ENCODE measurements around the gene CATSPERB. TPM values are rescaled to one million over a fixed set of nuclear protein-coding genes. Genes with fewer than 3 reads are reported as not detected.
"Not testable (repeated sequence)": the region's sequence is repeated elsewhere in the genome, so short reads cannot be mapped to it uniquely, and the experiment has no call there.

Gene CATSPERB
- total and polyA plus RNA-seq, 11 donors = 0.04 to 1.3 (median 0.26) TPM; not detected in 3

- Histone ChIP-seq H3K4me1 (no peaks in the 10 kb centered on the region), H3K27ac (no peak overlapping the region), H3K27me3 (peaks cover 0 to 4% (median 0%) of the 10 kb centered on the region in 9 donors), H3K4me3 (no peak overlapping the region), H3K9me3 (peaks cover 0 to 13% (median 1%) of the 10 kb centered on the region in 12 donors), H3K36me3 (no peaks in the 10 kb centered on the region)
- intact Hi-C loops (cut with DNase I) = no loop called here
- DNase-seq (no peak), ATAC-seq (no peak)
- TF ChIP-seq, protein P1, sequence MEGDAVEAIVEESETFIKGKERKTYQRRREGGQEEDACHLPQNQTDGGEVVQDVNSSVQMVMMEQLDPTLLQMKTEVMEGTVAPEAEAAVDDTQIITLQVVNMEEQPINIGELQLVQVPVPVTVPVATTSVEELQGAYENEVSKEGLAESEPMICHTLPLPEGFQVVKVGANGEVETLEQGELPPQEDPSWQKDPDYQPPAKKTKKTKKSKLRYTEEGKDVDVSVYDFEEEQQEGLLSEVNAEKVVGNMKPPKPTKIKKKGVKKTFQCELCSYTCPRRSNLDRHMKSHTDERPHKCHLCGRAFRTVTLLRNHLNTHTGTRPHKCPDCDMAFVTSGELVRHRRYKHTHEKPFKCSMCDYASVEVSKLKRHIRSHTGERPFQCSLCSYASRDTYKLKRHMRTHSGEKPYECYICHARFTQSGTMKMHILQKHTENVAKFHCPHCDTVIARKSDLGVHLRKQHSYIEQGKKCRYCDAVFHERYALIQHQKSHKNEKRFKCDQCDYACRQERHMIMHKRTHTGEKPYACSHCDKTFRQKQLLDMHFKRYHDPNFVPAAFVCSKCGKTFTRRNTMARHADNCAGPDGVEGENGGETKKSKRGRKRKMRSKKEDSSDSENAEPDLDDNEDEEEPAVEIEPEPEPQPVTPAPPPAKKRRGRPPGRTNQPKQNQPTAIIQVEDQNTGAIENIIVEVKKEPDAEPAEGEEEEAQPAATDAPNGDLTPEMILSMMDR (IDR thresholded peaks at IDR 0.05) = no peak
- no peak for TF ChIP-seq POLR2A (IDR thresholded peaks at IDR 0.05)
These were observed 186.7 kb downstream of the CATSPERB start for GRCh38 chr14:91545204-91545603.

DNA sequence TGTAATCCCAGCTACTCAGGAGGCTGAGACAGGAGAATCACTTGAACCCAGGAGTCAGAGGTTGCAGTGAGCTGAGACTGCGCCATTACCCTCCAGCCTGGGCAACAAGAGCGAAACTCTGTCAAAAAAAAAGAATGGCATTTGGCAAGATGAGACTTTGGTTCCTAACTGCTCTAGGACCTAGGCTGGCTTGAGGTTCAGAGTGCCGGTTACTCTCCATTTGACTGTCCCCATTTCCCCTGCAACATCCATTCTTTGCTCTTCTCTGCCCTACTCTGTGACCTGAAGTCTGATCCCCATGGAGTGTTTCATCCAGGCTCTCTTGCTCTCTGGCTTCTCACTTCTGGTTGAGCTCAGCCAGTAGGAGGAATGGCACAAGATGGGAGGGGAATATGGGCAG, 195.6 kb downstream of the CATSPERB start:
- DNase-seq (no peak), ATAC-seq (no peak)
- peaks cover 0 to 6% (median 0%) of the 10 kb centered on the region in 12 donors for H3K9me3 ChIP-seq
- no peaks in the 10 kb centered on the region for H3K4me1 ChIP-seq
- peaks cover 0 to 23% (median 0%) of the 10 kb centered on the region in 9 donors for H3K27me3 ChIP-seq
- WGBS, 4 donors = 90 to 98% (median 95%) methylated on average over 3 of the region's 3 CpGs
- no peaks in the 10 kb centered on the region for H3K36me3 ChIP-seq
- H3K4me3 ChIP-seq = no peak overlapping the region
- H3K27ac ChIP-seq = no peak overlapping the region
- TF ChIP-seq, protein P1 (IDR thresholded peaks at IDR 0.05) = no peak
- intact Hi-C loops (cut with DNase I) = no loop called here

GRCh38 chr14:91534059-91534458, 197.8 kb downstream of the CATSPERB start:
- H3K4me3 ChIP-seq; intact Hi-C loops (cut with DNase I): not testable (repeated sequence)

GRCh38 chr14:91533623-91534022, 198.3 kb downstream of the CATSPERB start:
- ATAC-seq (no peak), DNase-seq (no peak)
- no peak overlapping the region for H3K4me3 ChIP-seq
- no peaks in the 10 kb centered on the region for H3K9me3 ChIP-seq
- H3K27ac ChIP-seq = no peak overlapping the region
- no peaks in the 10 kb centered on the region for H3K4me1 ChIP-seq
- no peaks in the 10 kb centered on the region for H3K36me3 ChIP-seq
- no peak for TF ChIP-seq POLR2A (IDR thresholded peaks at IDR 0.05)
- TF ChIP-seq, protein P1 (IDR thresholded peaks at IDR 0.05) = no peak
- intact Hi-C loops (cut with DNase I) = no loop called here
- WGBS, 4 donors = 64 to 73% (median 66%) methylated on average over 3 of the region's 3 CpGs
- H3K27me3 ChIP-seq = peaks cover 0 to 30% (median 0%) of the 10 kb centered on the region in 9 donors

More at GRCh38 chr14:91534059-91534458, 197.8 kb downstream of the CATSPERB start:
- not testable (repeated sequence) for ATAC-seq, H3K36me3 ChIP-seq, H3K4me1 ChIP-seq, H3K9me3 ChIP-seq, H3K27ac ChIP-seq, DNase-seq
- H3K27me3 ChIP-seq = peaks cover 0 to 30% (median 0%) of the 10 kb centered on the region in 9 donors
- 70 to 78% (median 73%) methylated on average over 5 of the region's 5 CpGs for WGBS, 4 donors

Other genes starting within 250 kb of the CATSPERB start
- 10 to 100 TPM; 38.6 to 53.4 (median 42.3) TPM for gene PPP4R3A, start 221.8 kb downstream of the CATSPERB start, total RNA-seq
- gene PPP4R3A, start 221.8 kb downstream of the CATSPERB start, polyA plus RNA-seq = 10 to 100 TPM; 32.8 to 47.5 TPM
- 10 to 100 TPM in 1 of 9 donors, 1 to 10 TPM in 8; 1.1 to 17.1 (median 3.2) TPM for gene TC2N, start 135.4 kb upstream of the CATSPERB start, total RNA-seq
- 1 to 10 TPM; 1.2 to 2.1 TPM for gene TC2N, start 135.4 kb upstream of the CATSPERB start, polyA plus RNA-seq
- 100 to 1,000 TPM in 1 of 9 donors, 10 to 100 TPM in 8; 26.6 to 129 (median 40.3) TPM for gene FBLN5, start 215.6 kb upstream of the CATSPERB start, total RNA-seq
- 10 to 100 TPM; 26.0 to 33.3 TPM for gene FBLN5, start 215.6 kb upstream of the CATSPERB start, polyA plus RNA-seq

All from heart left ventricle (tissue), 16 donors.